MM.1S (cell line): ENCODE measurements around the gene SGK1.

Experiments used
- EZH2phosphoT487 ChIP-seq: fragments of 300-600 bp; sonication (generic); IDR thresholded peaks from 2 replicates; pipeline ENCODE4 v1.6.1; 2018; ENCODE audit warnings: antibody characterized with exemption, low read length
- TF ChIP-seq, protein P1 (sequence below): fragments of 300-600 bp; sonication (generic); IDR thresholded peaks from 2 replicates; pipeline ENCODE4 v1.5.1; 2016; ENCODE audit warnings: antibody characterized with exemption, low read length, mixed read lengths

DNA sequence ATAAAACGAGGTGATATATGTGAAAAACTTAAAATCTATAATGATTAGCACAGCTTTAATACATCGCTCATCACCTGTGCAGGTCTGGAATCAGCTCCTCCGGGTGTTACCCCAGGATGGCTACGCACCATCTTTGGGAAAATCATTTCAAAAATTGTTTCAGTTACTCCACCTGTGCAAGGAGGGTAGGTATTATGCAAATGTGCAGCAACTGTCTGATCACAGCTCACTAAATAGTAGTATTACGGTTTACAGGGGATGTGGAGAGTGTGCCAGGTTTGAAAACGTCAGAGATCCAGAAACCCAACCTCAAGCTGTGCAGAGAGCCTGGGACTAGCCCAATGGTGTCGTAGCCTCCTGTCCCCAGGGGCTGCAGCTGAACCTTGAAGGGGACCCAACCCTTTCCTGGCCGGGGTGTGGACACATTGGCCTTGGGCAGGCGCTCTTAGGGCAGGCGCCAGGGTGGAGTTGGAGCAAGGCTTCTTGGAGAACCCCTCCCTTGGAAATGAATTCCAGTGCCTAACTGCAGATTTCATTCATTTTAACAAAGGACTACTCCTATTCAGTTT lies 24.2 kb upstream of the SGK1 start:
- TF ChIP-seq EZH2phosphoT487 = no peak
- TF ChIP-seq, protein P1, sequence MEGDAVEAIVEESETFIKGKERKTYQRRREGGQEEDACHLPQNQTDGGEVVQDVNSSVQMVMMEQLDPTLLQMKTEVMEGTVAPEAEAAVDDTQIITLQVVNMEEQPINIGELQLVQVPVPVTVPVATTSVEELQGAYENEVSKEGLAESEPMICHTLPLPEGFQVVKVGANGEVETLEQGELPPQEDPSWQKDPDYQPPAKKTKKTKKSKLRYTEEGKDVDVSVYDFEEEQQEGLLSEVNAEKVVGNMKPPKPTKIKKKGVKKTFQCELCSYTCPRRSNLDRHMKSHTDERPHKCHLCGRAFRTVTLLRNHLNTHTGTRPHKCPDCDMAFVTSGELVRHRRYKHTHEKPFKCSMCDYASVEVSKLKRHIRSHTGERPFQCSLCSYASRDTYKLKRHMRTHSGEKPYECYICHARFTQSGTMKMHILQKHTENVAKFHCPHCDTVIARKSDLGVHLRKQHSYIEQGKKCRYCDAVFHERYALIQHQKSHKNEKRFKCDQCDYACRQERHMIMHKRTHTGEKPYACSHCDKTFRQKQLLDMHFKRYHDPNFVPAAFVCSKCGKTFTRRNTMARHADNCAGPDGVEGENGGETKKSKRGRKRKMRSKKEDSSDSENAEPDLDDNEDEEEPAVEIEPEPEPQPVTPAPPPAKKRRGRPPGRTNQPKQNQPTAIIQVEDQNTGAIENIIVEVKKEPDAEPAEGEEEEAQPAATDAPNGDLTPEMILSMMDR = no peak
